AG10803 (cell line): ENCODE measurements around the gene STXBP2.
"Not testable (repeated sequence)": the region's sequence is repeated elsewhere in the genome, so short reads cannot be mapped to it uniquely, and the experiment has no call there.

Experiments used
- DNase-seq: peaks from one replicate; pipeline ENCODE4 v3.0.0; 2010; ENCODE audit warnings: low read depth
- H3K4me3 ChIP-seq: 2 replicates; pipeline ENCODE4 v1.5.1; 2011; ENCODE audit warnings: mild to moderate bottlenecking, low read length, control low read depth
- CTCF ChIP-seq: conservative IDR thresholded peaks from 2 replicates; pipeline ENCODE4 v1.5.1; 2011; ENCODE audit warnings: mild to moderate bottlenecking, low read length, control low read depth, inconsistent platforms

The STXBP2 gene

GRCh38 chr19:7642295-7643030 is 5.6 kb downstream of the STXBP2 start:
- H3K4me3 ChIP-seq: no peak overlapping the region
- DNase-seq: no peak
- TF ChIP-seq CTCF: no peak

GRCh38 chr19:7643031-7643415 is 6.1 kb downstream of the STXBP2 start:
- no peak overlapping the region for H3K4me3 ChIP-seq
- TF ChIP-seq CTCF: no peak
- no peak for DNase-seq

- DNase-seq, H3K4me3 ChIP-seq: not testable (repeated sequence)
These were observed 7.0 kb downstream of the STXBP2 start for GRCh38 chr19:7643629-7644549.

GRCh38 chr19:7644550-7644877 is 7.6 kb downstream of the STXBP2 start:
- TF ChIP-seq CTCF: no peak
- DNase-seq: no peak
- H3K4me3 ChIP-seq: no peak overlapping the region

- TF ChIP-seq CTCF: no peak
- no peak for DNase-seq
- no peak overlapping the region for H3K4me3 ChIP-seq
These were observed 8.3 kb downstream of the STXBP2 start for GRCh38 chr19:7645163-7645562.

GRCh38 chr19:7645656-7646425 is 8.9 kb downstream of the STXBP2 start:
- no peak overlapping the region for H3K4me3 ChIP-seq
- DNase-seq: no peak
- no peak for TF ChIP-seq CTCF

- H3K4me3 ChIP-seq: no peak overlapping the region
- no peak for DNase-seq
- no peak for TF ChIP-seq CTCF
These were observed 9.5 kb downstream of the STXBP2 start for GRCh38 chr19:7646426-7646700.
